ENCODE measurements around the gene HRH2.

- TF ChIP-seq EZH2 (IDR thresholded peaks at IDR 0.05; ENCODE audit: low read length, missing control alignments) (no peak), CTCF (conservative IDR thresholded peaks at IDR 0.05 in 1 of 2, IDR thresholded peaks at IDR 0.05 in 1 of 2; ENCODE audit: low read depth in 1 of 2, low read length in 2 of 2) (no peak)
Measured at GRCh38 chr5:175731172-175731571, 73.3 kb downstream of the HRH2 start.

Measured in fibroblast of lung (primary cell).